NCI-H1694 treated with DMSO at 0.1 percent for 48 hours (cell line): ENCODE measurements around the gene CCDC149.
"Not testable (repeated sequence)": the region's sequence is repeated elsewhere in the genome, so short reads cannot be mapped to it uniquely, and the experiment has no call there.

Experiments
- DNase-seq: peaks from one replicate; lab custom pipeline; 2025; lab: John Stamatoyannopoulos, UW

CCDC149 gene

DNA sequence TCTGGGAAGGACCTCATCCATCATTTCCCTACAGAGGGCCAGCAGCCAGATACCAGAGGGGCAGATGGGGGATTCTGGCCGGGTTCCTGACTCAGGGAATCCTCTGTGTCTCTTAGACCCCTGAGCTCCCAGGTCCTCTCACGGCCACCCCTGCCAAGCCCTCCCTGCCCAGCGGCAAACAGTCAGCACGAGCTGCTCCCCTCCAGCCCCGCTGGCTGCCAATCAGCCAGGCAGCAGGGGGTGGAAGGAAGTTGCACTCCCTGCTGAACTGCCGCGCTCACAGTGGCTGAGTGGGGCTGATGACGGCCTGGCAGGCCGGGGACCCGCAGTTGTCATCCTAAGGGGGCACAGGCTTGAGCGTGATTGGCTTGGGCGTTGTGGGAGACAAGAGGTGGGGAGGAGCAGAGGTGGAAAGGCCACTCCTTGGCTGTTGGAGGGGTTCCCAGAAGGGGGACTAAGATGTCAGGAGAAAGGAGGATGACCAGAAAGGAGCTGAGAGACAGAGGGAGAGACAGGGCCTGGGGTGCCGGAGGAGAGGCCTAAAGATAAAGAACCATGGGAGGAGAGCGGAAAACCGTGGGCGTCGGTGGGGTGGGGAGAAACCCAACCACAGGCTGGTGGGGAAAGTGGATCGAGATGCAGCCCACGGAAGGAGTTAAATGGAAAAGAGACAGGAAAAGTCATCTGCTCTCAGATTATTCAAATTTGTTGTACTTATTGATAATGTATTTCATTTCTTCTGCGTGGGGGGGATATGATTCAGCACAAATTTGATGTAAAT, 4.4 kb upstream of the CCDC149 start:
- DNase-seq = no peak

- no peak for DNase-seq
Observed at GRCh38 chr4:24915121-24915922, 2.5 kb upstream of the CCDC149 start.

DNA sequence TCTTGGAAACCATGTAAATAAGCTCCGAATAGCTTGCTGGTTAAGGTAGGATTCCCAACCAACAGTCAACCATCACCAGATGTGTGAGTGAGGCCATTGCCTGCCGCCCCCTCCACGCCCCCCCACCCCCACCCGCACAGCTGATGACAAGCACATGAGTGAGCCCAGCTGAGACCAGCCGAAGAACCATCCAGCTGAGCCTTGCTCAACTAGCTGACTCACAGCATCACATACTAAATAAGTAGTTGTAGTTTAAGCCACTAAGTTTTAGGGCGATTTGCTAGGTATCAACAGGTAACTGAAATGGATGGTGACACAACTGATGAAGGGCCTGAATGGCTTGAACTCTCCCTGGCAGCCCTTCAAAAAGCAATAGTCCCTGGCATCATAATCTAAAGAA, 1.6 kb upstream of the CCDC149 start:
- no peak for DNase-seq

DNA sequence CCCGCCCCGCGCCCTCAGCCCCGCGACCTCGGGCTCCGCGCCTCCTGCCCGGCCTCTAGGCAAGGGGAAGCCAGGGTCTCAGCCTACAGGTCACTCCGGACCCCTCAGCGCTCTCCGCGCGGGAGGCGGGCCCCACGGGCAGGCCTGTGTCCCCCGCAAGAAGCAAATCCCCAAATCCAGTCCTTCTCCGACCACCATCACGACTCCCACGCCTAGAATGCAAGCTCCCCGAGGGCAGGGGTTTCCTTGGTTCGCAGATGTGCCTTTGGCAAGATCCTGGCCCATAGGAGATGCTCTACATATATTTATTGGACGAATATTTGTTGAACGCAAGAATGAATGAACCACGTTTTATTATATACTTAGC, 260 bp upstream of the CCDC149 start:
- DNase-seq = no peak

DNA sequence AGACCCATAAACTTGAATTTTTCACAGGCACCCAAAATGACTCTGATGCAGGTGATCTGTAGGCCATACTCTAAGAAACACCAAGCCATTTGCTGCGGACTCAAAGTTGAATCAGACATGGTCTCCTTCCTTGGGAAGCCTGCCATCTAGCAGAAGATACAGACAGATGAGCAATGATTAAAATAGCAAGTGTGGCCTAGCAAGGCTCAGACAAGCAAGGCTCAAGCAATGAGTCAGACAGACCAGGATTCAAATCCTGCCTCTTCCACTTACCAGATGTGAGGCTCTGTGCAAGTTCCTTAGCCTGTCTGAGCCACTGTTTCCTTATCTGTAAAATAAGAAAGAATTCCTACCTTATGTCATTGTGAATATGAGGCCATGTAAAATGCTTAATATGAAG, 2.3 kb downstream of the CCDC149 start:
- no peak for DNase-seq

DNA sequence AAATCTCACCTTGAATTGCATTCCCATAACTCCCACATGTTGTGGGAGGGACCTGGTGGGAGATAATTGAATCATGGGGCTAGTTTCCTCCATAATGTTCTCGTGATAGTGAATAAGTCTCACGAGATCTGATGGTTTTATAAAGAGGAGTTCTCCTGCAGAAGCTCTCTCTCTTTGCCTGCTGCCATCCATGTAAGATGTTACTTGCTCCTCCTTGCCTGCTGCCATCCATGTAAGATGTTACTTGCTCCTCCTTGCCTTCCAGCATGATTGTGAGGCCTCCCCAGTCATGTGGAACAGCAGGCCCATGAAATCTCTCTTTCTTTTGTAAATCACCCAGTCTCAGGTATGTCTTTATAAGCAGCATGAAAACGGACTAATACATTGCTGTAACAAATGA, 3.2 kb downstream of the CCDC149 start:
- not testable (repeated sequence) for DNase-seq

- no peak for DNase-seq
Observed at GRCh38 chr4:24897639-24898038, 15.2 kb downstream of the CCDC149 start.

DNA sequence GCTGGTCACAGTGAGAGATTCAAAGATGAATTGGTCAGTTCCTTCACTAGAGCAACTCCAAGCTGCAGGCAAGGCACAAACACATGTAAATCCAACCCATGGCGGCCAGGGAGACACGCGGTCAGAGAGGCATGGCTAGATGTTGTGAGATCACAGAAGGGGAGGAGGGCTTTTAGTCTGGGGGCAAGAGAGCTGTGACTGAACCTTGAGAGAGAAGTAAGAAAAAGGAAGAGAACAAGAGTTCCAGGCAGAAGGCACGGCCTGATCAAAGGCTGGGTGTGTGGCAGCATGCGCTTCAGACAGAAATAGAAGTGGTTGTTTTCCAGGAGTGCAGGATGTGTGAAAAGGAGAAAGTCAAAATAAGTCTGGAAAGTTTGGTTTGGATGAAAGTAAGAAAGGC, 15.9 kb downstream of the CCDC149 start:
- no peak for DNase-seq

DNA sequence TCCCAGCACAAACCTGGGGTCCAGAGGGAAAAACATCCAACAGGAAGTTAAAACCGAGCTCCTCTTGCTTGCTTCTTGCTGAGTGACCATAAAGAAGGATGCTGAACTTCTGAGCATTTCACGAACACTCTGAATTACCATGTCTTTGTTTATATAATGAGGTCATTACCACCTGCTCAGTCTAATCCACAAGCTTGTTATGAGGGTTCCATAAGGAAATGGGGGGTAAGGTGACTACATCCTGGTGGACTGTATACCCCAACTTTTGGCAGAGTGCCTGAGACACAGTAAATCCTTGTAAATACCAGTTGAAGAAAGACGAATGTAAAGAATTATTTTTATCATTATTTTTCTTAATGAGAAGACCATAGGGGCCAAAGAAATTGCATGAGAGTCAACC, 16.8 kb downstream of the CCDC149 start:
- DNase-seq = no peak

- no peak for DNase-seq
Observed at GRCh38 chr4:24895461-24895860, 17.4 kb downstream of the CCDC149 start.

- DNase-seq = no peak
Observed at GRCh38 chr4:24894846-24895245, 18.0 kb downstream of the CCDC149 start.

- no peak for DNase-seq
Observed at GRCh38 chr4:24894243-24894642, 18.6 kb downstream of the CCDC149 start.

GRCh38 chr4:24892778-24893177, 20.1 kb downstream of the CCDC149 start:
- no peak for DNase-seq

DNA sequence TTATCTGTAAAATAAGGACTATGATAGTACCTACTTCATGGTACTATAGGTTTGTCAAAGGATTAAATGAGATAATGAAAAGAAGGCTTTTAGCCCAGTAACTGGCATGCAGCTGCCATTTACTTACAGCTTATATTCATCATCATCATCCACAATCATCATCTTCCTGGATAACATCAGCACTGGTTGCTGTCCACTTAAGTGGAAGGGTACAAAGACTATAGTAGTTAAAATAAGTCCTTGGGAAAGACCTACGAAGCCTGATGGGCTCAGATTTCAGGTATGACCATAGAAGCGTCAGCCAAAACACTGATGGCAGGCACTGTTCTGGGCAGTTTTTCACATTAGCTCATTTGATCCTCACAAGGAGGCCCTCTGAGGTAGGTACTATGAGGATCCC, 20.6 kb downstream of the CCDC149 start:
- DNase-seq = no peak

- DNase-seq = no peak
Observed at GRCh38 chr4:24890561-24891126, 22.2 kb downstream of the CCDC149 start.

DNA sequence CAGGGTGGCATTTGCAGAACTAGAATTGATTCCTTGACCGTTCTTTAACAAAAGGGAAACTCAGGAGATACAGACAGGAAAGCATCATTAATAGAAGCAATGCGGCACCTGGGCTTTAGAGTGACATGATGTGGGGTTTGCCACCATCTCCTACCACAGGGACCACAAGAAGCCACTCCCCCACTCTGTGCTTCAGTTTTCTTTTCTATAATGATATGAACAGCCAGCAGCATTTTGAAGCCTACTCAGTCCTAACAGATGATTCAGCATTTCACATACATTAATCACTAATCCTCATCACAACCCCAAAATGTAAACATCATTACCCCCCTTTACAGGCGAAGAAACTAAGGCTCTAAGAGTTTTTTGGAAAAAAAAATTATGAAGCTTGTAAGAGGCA, 22.9 kb downstream of the CCDC149 start:
- DNase-seq = no peak

DNA sequence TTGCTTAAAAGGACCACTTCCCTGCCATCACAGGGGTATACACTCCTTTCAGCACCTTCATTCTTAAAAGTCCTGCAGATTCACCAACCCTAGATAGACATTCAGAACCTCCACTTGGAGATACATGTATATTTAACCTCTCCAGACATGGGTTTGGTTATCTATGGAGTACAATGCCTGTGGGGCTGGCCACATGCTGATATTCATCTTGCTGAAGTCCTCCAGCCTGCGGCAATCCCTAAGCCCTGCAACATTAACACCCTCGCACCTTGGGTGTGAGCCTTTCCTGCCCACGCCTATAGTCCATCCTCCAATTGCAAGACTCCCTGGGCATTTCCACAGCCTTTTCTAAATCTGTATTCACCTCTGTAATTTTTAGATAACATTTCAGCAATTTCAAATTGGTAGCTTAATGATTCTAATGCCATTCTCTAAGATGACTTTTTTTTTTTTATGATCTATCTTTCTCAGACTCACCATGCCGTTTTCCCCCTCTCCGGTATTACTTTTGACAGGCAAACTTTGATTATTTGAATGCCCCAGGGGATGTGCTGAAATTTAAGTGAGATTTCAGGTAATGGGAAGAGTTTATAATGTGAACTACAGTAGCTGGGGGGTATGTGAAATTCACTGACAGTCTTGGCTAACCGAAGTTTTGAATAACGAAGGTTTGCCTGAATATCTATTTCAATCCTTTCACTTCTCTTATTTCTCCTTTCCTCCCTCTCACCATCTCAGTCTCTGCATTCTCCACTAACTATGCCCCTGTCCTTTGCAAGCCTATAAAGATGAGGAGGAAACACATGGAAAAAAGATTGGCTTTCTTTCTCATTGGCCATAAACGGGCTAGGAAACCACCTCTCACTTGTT, 24.1 kb downstream of the CCDC149 start:
- no peak for DNase-seq

DNA sequence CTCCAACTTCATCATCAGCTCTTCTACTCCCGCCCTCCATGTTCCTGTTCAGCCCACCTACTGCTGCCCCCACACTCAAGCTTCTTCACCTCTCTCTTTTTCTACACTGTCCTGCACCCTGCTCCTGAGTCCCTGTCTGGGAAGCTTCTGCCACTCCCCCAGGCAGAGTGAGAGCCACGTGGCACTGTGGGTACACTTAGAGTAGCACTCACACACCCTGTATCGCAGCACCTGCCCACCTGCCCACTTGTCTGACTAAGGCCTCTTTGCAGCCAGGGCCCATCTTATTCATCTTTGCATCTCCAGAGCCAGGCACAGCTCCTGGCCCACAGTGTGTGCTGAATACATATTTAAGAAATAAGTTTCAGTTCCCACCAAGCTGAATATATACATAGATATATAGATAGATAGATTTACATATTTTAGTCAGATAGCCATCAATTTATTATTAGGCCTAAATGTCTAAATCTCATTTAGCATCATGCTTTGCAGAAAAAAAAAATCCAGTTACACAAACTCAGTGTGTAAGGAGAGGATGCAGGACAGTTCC, 24.9 kb downstream of the CCDC149 start:
- DNase-seq = no peak

- no peak for DNase-seq
Observed at GRCh38 chr4:24886596-24886995, 26.2 kb downstream of the CCDC149 start.

DNA sequence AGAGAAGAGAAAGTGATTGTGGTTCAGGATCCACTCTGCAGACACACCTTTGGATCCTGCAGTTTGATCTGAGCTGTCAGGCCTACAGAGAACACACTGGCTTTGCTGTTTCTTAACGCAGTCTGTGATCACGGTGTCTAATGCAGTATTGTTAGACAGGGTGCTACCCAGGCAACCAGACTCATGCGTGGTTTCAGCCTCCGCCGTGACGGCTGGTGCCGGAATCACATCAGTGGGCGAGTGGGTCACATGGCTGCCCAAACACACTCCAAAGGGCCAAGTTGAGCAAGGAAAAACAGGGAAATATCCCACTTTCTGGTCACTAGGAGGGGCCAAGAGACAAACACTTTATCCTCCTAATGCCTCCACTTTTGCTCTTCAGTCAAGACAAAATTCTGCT, 27.5 kb downstream of the CCDC149 start:
- DNase-seq = no peak

GRCh38 chr4:24884902-24885301, 27.9 kb downstream of the CCDC149 start:
- DNase-seq = no peak
